Adrenal gland (tissue), 5 donors: ENCODE results near the gene PLPP4.

ENCODE experiments used
- CTCF ChIP-seq, 6 experiments: fragments of 450-650 bp in 4 of 6; fragments of 200-600 bp in 2 of 6; sonication (generic) in 1 of 6; IDR thresholded peaks; 1 replicate in 5 of 6; 2 replicates in 1 of 6; pipeline versions ENCODE4 v1.5.1 to v1.8.0; 2016 to 2021; ENCODE audit warnings: antibody characterized with exemption in 6 of 6, mild to moderate bottlenecking in 2 of 6, moderate library complexity in 1 of 6
- POLR2A ChIP-seq, 2 donors: fragments of 450-650 bp; IDR thresholded peaks; one replicate each; pipeline ENCODE4 v1.6.1; 2017; ENCODE audit warnings: antibody characterized with exemption in 2 of 2, mild to moderate bottlenecking in 2 of 2, moderate library complexity in 1 of 2
- donor health status: DM: no; HTN: no; CAD: no.

GRCh38 chr10:120557311-120557710 lies 100.3 kb downstream of the PLPP4 start:
- TF ChIP-seq POLR2A (IDR thresholded peaks at IDR 0.05), result no peak
- TF ChIP-seq CTCF (IDR thresholded peaks at IDR 0.05), result no peak
